T1000 (cell line): ENCODE results near the gene TWNK.

ENCODE experiments used
- DNase-seq: peaks from one replicate; lab custom pipeline; 2025; ENCODE audit warnings: mixed read lengths; lab: John Stamatoyannopoulos, UW

TWNK gene

DNA sequence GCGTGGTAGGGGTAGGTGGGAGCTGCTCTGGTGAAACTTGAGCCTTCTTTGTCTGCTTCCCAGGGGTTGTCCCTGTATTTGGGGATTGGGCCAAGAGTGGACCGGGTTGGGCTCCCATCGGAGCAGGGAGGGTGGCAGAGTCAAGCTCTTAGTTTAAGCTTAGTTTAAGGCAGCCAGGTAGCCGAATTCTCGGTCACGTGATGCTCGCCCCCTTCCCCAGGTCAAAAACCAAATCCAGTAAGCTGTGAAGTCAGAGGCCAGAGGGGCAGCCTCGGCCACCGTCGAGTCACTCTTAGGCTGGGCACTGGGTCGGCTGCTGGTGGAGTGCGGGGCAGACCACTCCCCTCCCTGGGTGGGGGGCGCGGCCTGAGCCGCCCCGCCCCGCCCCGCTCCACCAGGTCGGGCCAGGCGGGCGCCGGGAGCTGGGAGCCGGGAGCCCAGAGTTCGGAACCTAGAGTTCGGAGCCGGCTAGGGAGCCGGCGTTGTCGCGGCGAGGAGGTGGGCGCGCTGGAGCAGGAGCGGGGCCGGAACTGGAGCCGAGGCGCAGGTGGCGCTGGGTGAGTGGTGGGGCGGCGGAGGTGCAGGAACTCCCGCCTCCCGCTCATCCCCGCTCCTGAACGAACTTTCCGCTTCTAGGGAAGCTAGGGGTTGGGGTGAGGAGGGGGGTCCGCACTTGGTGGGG, 9.5 kb downstream of the TWNK start:
- no peak for DNase-seq

DNA sequence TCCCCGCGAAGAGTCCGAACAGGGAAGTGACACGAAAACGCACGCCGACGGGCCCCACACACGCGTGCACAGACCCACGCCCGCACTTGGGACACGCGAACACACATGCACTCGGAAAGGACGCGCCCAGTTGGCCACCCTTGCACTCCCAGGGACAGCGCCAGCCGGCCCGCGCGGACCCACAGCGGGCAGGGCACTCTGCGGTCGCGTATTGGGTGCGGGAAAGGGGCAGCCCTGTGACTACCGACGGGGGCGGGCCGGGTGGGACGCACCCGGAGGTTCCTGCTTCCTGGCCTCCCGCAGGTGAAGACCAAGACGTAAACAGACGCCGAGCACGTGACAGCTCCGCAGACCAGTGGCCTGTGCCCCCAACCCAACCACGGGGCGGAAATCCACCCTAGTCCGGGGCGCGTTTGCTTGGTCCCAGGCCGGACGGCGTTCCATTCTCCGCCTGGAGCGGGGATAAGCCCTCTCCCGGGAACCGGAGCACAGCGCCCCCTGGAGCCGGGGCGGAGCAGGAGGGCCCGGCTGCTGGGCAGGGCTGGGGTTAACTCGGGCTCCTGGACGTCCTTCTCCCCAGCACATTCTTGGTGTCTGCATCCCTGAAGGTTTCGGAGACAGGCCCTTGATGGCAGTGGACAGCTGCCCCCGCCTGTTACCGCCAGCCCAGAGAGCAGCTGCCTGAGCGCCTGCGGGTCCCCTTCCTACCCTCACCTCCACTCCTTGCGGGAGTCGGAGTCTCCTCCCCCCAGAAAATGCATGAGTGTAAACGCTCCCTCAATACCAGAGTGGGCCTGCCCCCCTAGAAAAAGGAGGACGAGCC, 10.2 kb downstream of the TWNK start:
- peak; percentile 78 for DNase-seq

DNA sequence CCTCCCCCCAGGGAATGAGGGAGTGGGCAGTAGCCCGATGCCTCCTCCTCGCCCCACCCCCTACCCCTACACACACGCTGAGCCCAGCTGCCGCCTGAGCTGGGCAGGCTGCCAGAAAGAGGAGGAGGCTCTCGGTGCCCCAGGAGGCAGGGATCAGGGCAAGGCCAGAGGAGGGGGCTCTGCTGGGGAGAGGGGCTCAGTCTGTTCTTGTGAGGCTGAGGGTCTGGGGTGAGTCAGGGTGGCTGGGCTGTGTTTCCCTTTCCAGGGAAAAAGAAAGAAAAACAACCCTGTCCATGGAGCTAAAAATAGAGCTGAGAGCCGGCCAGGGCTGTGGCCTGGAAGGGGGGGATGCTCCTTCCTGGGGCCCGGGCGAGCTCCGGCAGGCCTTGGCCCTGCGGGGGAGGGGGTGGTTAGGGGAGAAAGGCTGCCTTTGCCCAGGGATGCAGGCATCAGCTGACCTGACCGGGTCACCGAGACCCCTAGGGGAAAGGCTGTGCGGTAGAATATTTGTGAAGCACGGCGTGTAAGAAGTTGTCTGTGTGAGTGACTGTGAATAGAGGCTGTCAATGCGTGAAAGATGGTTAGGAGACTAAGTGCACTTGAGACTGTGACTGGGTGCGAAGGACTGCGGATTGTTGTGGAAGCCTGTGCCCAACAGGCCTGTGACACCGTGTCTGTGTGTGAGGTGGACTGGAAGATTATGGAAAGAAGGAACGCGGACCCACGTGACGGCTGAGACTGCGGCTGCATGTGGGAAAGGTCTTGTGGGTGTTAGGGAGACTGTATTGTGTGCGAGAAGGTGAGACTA, 11.0 kb downstream of the TWNK start:
- DNase-seq = peak; percentile 53

DNA sequence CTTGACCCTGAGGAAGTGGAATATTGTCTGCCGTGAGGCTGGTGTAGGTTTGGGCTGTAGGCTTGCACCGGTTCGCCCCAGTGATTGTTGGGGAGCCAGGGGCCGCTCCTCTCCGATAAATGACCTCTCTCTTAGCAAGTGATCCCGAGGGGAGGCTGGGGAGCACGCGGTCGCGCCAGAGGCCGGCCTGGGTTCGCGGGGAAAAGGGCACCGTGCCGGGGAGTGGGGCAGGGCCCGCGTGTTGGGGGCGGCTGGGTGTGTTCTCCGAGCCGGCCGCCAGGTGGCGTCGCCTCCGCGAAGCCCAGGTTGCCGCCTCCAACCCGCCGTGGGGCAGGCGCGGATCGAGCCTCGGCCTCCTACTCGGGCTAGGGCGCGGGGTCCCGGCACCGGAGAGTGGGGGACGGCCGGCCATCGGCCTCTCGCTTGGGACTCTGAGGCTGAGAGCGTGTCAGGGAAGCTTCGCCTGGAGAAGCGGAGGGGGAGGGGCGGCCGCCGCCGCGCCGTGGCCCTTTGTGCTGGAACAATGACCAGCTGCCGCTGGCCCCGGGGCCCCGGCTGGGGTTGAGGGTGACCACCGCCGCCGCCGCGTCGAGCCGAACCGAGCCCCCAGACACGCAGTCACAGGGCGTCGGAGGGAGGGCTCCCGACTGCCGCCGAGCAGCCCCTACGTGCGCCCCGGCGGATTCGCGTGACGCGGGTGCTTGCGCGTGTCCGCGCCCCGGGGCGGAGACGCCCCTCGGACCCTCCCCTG, 11.8 kb downstream of the TWNK start:
- DNase-seq = peak; percentile 63

DNA sequence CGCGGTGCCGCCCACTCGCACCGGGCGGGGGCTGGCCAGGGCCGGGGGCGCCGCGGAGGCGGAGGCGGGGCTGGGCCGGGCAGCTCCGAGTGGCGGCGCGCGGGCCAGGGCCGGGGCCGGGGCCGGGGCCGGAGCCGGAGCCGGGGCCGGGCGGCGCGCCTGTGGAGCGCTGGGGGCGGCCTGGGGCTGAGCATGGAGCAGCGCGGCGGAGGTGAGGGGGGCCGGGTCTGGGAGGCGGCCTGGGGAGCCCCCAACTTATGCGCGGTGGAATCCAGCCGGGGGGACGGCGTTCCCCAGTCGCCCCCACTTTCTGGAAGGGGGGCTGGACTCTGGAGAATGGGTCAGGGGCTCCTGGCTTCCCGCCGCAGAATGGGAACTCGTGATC, 12.4 kb downstream of the TWNK start, which contains the start of gene LZTS2:
TSS of gene LZTS2 (plus strand) at position 67 of the 385 bp plus-strand sequence. CDS start 2,731 bp downstream, outside the sequence.
- DNase-seq = no peak

DNA sequence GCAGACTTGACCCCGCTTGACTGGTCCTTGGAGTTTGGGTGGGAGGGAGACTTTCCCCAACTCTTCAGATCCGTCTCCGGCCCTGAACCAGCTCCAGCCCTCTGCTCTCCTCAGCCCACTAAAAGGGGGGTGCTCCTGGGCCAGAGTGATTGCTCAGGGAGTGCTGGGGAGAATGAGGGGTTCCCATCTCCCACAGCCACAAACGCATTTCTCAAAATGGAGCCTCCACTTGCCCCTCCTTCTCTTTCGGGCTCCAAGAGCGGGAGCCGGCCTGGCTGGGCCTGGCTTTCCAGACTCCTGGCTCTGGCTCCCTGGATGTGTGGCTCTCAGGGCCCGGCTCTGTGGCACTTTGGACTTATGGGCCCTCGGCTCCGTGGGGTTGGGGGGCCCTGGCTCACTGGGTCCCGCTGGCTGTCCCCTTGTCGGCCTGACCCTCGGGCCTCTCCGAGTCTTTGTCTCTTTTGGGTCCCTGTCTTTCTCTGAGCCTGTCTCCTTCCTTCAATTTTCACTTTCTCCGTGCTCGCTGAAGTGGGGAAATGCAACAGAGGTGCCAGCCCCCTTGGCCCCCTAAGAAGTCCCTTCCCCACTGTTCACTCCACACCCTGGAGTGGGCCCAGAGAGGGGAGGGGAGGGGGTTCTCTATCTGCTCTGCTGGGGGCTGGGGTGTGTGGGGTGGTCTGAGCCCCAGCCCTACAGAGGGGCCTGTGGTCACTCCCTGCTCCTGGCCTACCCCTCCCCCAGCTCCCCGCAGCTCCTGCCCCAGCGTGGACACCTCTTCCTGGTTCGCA, 13.0 kb downstream of the TWNK start:
- DNase-seq = no peak

DNA sequence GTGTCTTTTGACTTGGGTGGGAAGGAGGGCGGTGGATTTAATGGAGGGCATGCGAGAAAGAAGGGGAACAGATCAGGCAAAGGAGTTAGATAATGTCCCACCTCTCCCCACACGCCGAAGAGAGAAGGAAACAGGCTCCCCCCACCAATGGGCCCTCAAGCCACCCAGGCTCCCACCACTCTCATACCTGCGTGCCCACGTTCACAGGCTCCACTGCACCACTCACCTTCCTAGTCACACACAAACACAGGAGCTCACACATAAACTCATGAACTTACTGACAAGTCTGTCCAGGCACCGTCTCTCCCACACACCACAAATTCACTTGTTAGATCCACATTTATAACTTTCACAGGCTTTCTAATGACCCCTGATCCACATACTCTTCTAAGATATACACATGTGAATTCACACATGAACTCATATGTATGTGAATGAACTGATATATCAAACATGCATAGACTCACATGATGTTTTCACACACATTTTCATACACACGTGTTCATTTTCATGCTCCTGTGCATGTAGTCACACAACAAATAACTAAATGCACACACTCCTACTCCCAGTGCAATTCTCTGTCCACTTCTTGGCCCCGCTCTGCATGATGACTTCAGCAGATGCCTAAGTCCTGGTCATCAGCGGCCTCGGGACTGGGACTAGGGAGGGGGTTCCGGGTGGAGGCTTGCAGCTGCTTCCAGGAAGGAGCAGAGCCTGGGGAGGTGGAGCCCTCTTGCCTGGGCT, 13.7 kb downstream of the TWNK start:
- peak; percentile 26 for DNase-seq

DNA sequence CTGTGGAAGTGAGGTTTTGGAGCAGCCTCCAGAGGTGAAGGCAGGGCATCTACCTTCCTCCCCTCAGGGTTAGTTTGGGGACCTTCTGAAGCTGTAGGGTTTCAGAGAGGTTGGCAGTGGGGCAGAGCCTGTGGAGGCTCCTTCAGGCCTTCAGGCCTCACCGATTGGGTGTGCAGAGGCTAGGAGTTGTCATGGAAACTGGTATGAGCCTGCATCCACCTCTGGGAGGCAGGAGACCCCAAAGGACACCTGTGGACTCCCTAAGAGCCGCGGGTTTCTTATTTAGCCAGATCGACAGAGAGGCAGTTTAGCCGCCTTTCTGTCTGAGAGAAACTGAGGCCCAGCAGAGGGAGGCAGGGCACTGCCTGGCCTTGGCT, 14.3 kb downstream of the TWNK start:
- no peak for DNase-seq

DNA sequence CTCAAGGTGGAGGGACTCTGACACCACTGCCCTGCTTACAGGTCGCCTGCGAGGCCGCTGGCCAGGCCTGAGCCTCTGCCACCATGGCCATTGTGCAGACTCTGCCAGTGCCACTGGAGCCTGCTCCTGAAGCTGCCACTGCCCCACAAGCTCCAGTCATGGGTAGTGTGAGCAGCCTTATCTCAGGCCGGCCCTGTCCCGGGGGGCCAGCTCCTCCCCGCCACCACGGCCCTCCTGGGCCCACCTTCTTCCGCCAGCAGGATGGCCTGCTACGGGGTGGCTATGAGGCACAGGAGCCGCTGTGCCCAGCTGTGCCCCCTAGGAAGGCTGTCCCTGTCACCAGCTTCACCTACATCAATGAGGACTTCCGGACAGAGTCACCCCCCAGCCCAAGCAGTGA, 15.1 kb downstream of the TWNK start:
- DNase-seq = no peak

DNA sequence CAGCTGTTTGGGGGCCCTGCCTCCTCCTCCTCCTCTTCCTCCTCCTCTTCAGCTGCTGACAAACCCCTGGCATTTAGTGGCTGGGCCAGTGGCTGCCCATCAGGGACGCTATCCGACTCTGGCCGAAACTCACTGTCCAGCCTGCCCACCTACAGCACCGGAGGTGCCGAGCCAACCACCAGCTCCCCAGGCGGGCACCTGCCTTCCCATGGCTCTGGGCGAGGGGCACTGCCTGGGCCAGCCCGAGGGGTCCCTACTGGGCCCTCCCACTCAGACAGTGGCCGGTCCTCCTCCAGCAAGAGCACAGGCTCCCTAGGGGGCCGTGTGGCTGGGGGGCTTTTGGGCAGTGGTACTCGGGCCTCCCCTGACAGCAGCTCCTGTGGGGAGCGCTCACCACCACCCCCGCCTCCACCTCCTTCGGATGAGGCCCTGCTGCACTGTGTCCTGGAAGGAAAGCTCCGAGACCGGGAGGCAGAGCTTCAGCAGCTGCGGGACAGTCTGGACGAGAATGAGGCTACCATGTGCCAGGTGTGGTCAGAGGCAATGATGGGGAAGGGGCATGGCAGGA, 16.4 kb downstream of the TWNK start:
- DNase-seq = no peak

DNA sequence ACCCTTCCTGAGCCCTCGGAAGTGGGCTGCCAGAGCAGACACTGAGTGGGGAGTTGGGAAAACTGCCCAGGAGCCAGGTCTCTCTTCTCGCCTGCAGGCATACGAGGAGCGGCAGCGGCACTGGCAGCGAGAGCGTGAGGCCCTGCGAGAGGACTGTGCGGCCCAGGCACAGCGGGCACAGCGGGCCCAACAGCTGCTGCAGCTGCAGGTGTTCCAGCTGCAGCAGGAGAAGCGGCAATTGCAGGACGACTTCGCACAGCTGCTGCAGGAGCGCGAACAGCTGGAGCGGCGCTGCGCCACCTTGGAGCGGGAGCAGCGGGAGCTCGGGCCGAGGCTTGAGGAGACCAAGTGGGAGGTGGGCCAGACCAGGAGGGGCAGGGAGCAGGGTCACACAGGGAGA, 18.0 kb downstream of the TWNK start:
- DNase-seq = no peak

DNA sequence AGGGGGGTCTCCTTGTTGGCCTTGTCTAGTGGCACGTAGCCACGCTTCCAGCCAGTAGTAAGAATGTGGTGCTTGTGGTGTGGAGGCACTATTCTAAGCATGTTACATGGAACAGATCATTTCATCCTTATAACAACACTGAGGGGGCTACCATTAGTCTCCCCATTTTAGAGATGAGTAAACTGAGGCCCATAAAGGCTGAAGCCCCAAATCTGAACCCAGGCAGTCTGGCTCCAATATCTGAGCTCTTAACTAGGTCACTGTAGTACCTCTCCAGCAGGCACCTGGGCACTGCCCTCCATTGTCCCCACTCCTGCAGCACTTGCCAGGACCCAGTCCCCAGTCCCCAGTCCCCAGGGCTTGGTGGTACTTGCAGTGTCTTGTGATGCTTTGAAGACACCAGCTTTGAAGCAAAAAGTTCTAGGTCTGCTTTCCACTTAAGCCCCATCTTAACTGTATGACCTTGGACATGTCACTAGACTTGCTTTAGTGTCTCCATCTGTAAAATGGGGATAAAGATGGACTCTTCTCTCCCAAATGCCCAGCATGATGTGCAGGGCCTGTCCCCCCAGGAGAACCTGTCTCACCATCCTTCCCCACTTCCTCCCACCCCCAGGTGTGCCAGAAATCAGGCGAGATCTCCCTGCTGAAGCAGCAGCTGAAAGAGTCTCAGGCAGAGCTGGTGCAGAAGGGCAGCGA, 18.7 kb downstream of the TWNK start:
- no peak for DNase-seq

DNA sequence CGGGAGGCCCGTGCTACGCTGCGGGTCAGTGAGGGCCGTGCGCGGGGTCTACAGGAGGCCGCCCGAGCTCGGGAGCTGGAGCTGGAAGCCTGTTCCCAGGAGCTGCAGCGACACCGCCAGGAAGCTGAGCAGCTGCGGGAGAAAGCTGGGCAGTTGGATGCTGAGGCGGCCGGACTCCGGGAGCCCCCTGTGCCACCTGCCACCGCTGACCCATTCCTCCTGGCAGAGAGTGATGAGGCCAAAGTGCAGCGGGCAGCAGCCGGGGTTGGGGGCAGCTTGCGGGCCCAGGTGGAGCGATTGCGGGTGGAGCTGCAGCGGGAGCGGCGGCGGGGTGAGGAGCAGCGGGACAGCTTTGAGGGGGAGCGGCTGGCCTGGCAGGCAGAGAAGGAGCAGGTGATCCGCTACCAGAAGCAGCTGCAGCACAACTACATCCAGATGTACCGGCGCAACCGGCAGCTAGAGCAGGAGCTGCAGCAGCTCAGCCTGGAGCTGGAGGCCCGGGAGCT, 19.3 kb downstream of the TWNK start:
- DNase-seq = no peak

DNA sequence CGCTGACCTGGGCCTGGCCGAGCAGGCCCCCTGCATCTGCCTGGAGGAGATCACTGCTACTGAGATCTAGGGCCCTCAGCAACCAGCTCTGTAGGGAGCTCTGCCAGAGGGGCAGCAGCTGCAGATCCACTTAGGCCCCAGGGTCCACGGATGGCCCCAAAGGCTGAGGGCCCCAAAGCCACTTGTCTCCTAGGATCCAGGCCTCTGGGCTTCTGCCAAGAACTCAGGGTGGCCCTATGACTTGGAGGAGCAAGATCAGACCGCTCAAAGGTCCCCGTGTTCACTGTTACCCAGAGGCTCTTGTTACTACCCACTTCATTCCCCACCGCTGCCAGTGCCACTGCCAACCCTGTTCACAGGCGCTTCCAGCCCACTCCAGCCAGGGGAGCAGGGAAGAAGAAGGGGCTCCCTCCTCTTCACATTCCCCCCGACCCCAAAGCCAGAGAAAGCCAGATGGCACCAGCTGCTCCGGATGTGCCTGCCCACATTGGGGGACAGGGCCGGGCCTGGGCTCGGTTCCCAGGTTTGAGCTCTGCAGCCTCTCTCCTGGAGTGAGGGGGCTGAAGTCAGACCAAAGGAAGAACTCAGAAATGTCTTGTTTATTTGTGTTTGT, 19.9 kb downstream of the TWNK start:
- no peak for DNase-seq

DNA sequence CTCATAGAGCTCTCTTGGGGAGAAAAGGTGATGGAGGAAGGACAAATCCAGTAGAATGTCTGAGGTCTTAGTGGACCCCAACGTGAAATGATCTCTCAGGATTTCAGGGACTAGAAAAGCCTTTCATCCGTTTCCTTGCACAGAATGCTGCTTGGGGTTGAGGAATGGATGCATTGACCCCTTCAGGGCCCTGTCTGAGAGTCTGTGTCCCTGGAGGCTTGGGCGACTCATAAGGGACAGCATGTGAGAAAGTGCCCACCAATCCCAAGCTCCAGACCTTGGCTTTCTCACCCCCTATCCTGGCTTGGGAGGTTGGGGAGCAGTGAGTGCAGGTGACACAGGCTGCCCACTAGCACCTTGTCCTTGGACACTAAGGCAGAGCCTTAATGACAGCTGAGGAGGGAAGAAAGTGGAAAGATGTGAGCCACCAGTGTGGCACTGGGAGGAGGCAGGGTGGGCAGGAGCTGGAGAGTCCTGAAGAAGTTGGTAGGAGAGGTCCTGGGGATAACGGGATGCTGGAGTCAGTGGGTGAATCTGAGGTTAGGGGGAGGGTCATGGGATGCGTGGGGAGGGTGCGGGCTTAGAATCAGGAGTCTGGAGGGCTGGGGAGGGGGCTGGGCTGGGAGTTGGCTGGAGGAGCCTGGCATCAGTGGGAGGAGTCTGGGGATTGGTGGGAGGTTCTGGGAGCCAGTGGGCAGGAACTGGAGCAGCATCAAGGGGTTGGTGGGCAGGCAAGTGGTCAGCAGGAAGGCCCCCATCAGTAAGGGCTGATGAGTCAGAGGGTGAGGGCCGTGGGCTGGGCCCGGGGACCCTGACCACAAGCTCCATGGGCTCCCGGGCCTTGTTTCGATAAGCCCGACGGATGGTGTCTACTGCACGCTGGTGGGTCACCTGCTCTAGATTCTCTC, 20.8 kb downstream of the TWNK start:
- no peak for DNase-seq

DNA sequence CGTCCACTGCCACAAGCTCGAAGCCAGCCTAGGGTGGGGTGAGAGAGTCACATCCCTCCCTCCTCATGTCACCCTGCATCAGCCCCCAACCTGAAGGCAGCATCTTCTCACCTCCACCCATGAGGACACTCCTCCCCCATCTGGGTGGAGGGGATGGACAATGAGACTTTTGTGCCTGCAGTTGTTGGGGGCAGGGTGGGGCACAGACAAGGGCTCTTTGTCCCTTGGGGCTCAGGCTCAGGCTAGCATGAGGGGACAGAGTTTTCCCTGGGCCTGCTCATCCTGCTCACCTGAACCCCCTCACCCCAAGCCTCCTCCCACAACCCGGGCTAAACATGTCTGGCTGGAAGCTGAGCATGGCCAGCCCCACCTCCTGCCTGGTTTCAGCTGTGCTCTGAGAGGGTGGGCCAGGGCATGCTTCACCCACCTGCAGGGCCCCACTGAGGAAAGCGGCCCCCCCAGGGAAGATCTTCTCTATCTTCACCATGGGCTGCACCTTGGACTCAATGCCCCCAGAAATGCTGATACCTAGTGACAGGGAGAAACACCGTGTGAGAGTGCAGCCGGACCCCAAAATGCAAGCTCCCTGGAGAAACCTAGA, 21.6 kb downstream of the TWNK start:
- DNase-seq = no peak

DNA sequence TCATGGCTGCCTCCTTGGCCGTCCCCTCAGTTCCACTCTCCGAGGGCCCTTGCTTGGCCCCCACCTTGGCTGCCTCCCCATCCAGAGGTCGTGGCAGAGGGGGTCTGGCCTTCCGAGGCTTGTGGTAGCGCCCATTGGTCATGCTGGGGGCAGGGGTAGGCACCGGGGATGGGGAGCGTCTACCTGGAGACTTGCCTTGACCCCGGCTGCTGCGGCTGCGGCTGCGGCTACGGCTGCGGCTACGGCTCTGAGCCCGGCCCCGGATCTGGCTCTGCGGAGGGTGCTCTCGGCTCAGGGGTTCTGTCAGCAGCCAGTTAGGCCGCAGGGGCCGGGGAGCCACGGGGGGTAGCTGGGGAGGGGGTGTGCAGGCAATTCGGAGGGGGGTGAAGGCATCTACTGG, 23.0 kb downstream of the TWNK start:
- DNase-seq = no peak
